ENCODE results near the gene RNASE11. TPM values are rescaled to one million over a fixed set of nuclear protein-coding genes. Genes with fewer than 3 reads are reported as not detected.
"Not testable (repeated sequence)": the region's sequence is repeated elsewhere in the genome, so short reads cannot be mapped to it uniquely, and the experiment has no call there.

Gene RNASE11
- total and polyA plus RNA-seq, 9 of the 15 experiments (the other 6 are each of a cell fraction or from before 2014, with no cell fraction given) = 0.16 to 0.29 (median 0.22) TPM; not detected in 6

- TF ChIP-seq MYBL2 (IDR thresholded peaks at IDR 0.05; ENCODE audit: low read depth) (no peak), MYBL2 (CRISPR knock-in tag; IDR thresholded peaks at IDR 0.05; ENCODE audit: borderline replicate concordance) (no peak), MYNN (IDR thresholded peaks at IDR 0.05) (no peak), MYNN (CRISPR knock-in tag; IDR thresholded peaks at IDR 0.05) (no peak), CEBPB (tag; IDR thresholded peaks at IDR 0.05) (0 out of 2 replicates have a peak, but pooled peaks have one; percentile 16), CEBPG (CRISPR knock-in tag; IDR thresholded peaks at IDR 0.05) (no peak), CEBPG (tag; conservative IDR thresholded peaks at IDR 0.05 in 1 of 2, IDR thresholded peaks at IDR 0.05 in 1 of 2) (peak in 1 of 2 experiments; percentile 37; a peak in 2 of 4 replicates), SMAD2 (IDR thresholded peaks at IDR 0.05; ENCODE audit: low read depth, low read length) (no peak), BRF1 (IDR thresholded peaks at IDR 0.05; ENCODE audit: borderline replicate concordance, extremely low read depth, insufficient read length) (no peak), CREM (IDR thresholded peaks at IDR 0.05; ENCODE audit: low read depth) (no peak)
Measured at GRCh38 chr14:20620798-20621478, 33.1 kb upstream of the RNASE11 start (continued).

- CTCF ChIA-PET (ENCODE audit: low intra/inter-chr PET ratio); H2AFZ ChIP-seq (ENCODE audit: low read depth, low read length); H3K4me3 ChIP-seq; FAIRE-seq; DNase-seq (ENCODE audit: extremely low read depth in 1 of 4, low spot score in 3 of 4); POLR2A ChIA-PET; H4K20me1 ChIP-seq (replicated peaks; ENCODE audit: control insufficient read depth, insufficient read depth, low read length); H3K36me3 ChIP-seq (ENCODE audit: control insufficient read depth, insufficient read depth, low read length); H3K9ac ChIP-seq (ENCODE audit: insufficient read depth in 1 of 2, low read depth in 2 of 2, low read length in 2 of 2); BruUV-seq (replicated peaks); H3K27ac ChIP-seq (ENCODE audit: extremely low read depth, low read depth, low read length); H3K9me1 ChIP-seq (ENCODE audit: control insufficient read depth, insufficient read depth, low read length); H3K27me3 ChIP-seq (ENCODE audit: control insufficient read depth in 2 of 2, insufficient read depth in 2 of 2, low read length in 2 of 2); ATAC-seq; intact Hi-C loops (cut with micrococcal nuclease); H3K4me2 ChIP-seq (ENCODE audit: insufficient read depth, low read length); H3K79me2 ChIP-seq (ENCODE audit: control insufficient read depth, insufficient read depth, low read length); H3K9me3 ChIP-seq (replicated peaks; ENCODE audit: control insufficient read depth, insufficient read depth, low read depth, low read length); in situ Hi-C loops (cut with MboI): not testable (repeated sequence)
- WGBS (ENCODE audit: insufficient coverage, low coverage, missing lambda C conversion rate) = 12% methylated on average over 5 of the region's 6 CpGs
- TF ChIP-seq TBP (optimal IDR thresholded peaks at IDR 0.05; ENCODE audit: low read depth, low read length) (peak; percentile 25), KDM1A (IDR thresholded peaks at IDR 0.05) (peak in 1 of 2 experiments; percentile 64; a peak in 2 of 4 replicates)
- H3K4me1 ChIP-seq (replicated peaks in 1 of 2; ENCODE audit: control insufficient read depth in 2 of 2, insufficient read depth in 2 of 2, low read length in 2 of 2) = peaks cover 12% of the 10 kb centered on the region in 2 experiments; a peak in 4 of 5 replicates
Measured at GRCh38 chr14:20619688-20620087, 31.9 kb upstream of the RNASE11 start.

All from K562 (cell line).